ENCODE results near the gene PRKAG1. TPM values are rescaled to one million over a fixed set of nuclear protein-coding genes. Genes with fewer than 3 reads are reported as not detected.
A peak's percentile ranks its signal among the peaks of the same experiment; 100 is the strongest.
"Not testable (repeated sequence)": the region's sequence is repeated elsewhere in the genome, so short reads cannot be mapped to it uniquely, and the experiment has no call there.

PRKAG1 gene
- total RNA-seq = 40.8 and 41.0 TPM in 2 replicates
- 48.1 and 54.5 TPM in 2 replicates for polyA plus RNA-seq

DNA sequence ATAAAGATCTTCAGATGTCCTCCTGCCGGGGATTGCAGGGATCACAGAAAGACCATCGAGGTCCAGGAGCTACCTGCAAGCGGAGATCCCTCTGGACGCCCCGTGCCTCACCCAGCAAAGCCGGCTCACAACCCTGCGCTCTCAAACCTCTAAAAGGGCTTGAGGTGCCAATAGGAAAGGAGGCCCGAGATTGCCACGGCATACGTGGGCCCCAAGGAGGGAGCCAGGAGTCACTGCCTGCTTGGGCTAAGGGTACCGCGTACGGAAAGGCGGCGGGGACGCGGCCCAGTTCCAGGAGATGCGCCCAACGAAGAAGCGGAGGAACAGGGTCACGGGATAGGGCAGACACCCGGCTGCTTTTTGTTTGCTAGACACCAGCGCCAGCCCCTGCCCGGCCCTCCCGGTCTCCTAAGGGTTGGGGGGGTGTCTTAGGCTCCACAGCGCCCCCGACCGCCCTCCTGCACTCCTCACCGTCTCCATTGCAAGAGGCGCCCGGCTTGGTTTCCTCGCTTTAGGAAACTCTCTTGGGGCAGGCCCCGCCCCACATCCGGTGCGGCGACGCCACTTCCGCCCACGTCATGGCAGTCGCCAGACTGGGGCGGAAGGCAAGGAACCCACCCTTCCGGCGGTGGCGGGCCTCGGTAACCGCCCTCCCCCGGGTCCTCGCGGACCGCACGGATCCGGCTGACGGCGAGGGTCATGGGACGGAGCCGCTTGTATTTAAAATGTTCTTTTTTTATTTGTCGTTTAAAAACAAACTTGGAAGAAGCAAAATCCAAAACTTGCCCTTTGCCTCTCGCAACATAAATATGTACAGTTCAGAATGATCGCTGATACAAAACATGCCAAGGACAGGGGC, at the start of gene PRKAG1:
TSS of gene PRKAG1 (minus strand) at position 516 of the 859 bp plus-strand sequence. CDS start at position 480, 36 bp downstream.
- Histone ChIP-seq H3K36me3 (peaks cover 21% of the 10 kb centered on the region), H3K27ac (peak within 1 kb of the TSS; percentile 95), H3K4me1 (ENCODE audit: low read depth) (peaks cover 12% of the 10 kb centered on the region), H3K9me3 (ENCODE audit: low read depth) (no peaks in the 10 kb centered on the region), H3K4me3 (peak within 1 kb of the TSS; percentile 58), H3K27me3 (no peaks in the 10 kb centered on the region)
- TF ChIP-seq, protein P1, sequence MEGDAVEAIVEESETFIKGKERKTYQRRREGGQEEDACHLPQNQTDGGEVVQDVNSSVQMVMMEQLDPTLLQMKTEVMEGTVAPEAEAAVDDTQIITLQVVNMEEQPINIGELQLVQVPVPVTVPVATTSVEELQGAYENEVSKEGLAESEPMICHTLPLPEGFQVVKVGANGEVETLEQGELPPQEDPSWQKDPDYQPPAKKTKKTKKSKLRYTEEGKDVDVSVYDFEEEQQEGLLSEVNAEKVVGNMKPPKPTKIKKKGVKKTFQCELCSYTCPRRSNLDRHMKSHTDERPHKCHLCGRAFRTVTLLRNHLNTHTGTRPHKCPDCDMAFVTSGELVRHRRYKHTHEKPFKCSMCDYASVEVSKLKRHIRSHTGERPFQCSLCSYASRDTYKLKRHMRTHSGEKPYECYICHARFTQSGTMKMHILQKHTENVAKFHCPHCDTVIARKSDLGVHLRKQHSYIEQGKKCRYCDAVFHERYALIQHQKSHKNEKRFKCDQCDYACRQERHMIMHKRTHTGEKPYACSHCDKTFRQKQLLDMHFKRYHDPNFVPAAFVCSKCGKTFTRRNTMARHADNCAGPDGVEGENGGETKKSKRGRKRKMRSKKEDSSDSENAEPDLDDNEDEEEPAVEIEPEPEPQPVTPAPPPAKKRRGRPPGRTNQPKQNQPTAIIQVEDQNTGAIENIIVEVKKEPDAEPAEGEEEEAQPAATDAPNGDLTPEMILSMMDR (IDR thresholded peaks at IDR 0.05; ENCODE audit: low read depth, low read length) = peak; percentile 60
- DNase-seq (ENCODE audit: low read depth in 1 of 2, low spot score in 1 of 2) = peak; percentile 97 to 99

DNA sequence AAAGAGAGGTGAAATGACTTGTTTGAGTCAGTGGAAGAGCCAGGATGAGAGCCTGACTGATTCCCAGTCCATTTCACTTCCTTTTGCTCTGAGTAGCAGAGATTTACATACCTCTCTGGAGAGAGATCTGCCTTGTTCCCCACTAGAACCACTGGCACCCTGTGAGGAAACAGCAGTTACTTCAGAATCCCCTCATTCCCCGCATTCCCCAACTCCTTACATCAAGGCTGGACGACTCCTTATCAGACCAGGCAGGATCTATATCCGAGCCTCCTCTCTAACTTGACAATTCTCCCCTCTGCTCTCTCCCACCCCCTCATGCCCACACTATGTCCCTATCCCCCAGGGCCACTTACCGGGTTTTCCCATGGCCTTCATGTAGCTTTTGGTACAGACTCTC, 47.5 kb upstream of the PRKAG1 start:
- Histone ChIP-seq H3K27me3 (no peaks in the 10 kb centered on the region), H3K9me3 (ENCODE audit: low read depth) (no peaks in the 10 kb centered on the region), H3K36me3 (no peaks in the 10 kb centered on the region), H3K27ac (no peak overlapping the region), H3K4me1 (ENCODE audit: low read depth) (peaks cover 3% of the 10 kb centered on the region), H3K4me3 (no peak overlapping the region)
- DNase-seq (ENCODE audit: low read depth in 1 of 2, low spot score in 1 of 2) = no peak
- TF ChIP-seq, protein P1 (IDR thresholded peaks at IDR 0.05; ENCODE audit: low read depth, low read length) = no peak

DNA sequence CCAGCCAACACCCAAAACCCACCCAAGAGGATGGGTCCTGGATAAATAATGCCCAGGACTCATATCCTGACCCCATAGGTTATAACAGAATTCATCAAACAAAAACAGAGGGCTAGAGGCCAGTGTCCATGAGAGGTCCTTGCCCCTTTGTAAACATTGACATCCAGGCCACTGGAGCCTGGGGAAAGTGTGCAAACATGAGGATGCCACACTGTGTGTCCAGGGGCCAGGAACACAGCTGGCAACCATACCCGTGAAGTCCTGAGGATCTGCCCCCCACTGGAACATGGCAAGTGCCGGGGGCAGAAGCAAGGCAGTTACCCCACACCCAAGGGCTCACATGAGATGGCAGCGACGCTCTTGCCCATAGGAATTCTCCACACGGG, 46.2 kb upstream of the PRKAG1 start:
- no peaks in the 10 kb centered on the region for H3K9me3 ChIP-seq (ENCODE audit: low read depth)
- no peak overlapping the region for H3K27ac ChIP-seq
- no peaks in the 10 kb centered on the region for H3K4me1 ChIP-seq (ENCODE audit: low read depth)
- no peak overlapping the region for H3K4me3 ChIP-seq
- H3K36me3 ChIP-seq = no peaks in the 10 kb centered on the region
- TF ChIP-seq, protein P1 (IDR thresholded peaks at IDR 0.05; ENCODE audit: low read depth, low read length) = no peak
- no peak for DNase-seq (ENCODE audit: low read depth in 1 of 2, low spot score in 1 of 2)
- H3K27me3 ChIP-seq = no peaks in the 10 kb centered on the region

DNA sequence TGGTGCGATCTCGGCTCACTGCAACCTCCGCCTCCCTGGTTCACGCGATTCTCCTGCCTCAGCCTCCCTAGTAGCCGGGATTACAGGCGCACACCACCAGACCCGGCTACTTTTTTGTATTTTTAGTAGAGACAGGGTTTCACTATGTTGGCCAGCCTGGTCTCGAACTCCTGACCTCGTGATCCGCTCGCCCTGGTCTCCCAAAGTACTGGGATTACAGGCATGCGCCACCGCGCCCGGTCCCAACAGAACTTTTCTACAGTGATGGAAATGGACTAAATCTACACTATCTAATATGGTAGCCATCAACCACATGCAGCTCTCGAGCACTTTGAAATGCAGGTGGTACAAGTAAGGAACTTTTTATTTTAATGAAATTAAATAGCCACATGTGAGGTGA, 43.3 kb upstream of the PRKAG1 start:
- not testable (repeated sequence) for DNase-seq (ENCODE audit: low read depth in 1 of 2, low spot score in 1 of 2); H3K9me3 ChIP-seq (ENCODE audit: low read depth); H3K4me3 ChIP-seq; H3K27ac ChIP-seq; H3K36me3 ChIP-seq; H3K27me3 ChIP-seq
- peaks cover 15% of the 10 kb centered on the region for H3K4me1 ChIP-seq (ENCODE audit: low read depth)

DNA sequence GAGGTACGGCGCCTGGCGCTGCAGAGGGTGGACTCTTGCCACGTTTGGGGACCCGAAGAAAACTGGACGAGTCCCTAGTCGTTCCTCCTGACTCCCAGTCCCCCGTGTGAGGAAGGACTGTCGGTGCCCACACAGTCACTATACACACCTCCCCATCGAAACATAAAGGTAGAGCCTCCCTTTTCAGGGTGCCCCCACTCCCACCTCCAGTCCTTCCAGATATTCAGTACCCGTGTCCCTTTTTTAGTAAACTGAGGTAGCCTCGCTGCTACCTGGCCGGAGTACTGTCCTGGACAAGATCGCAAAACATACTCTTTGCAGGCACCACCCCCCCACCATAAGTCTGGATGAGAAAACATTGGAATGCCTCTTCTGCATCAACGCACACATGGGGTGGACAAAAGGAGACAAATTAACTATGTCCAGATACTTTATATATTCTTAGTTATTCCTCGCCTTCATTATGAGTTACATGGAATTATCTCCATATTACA, 42.6 kb upstream of the PRKAG1 start:
- no peak for DNase-seq (ENCODE audit: low read depth in 1 of 2, low spot score in 1 of 2)
- Histone ChIP-seq H3K9me3 (ENCODE audit: low read depth) (no peaks in the 10 kb centered on the region), H3K4me1 (ENCODE audit: low read depth) (peaks cover 20% of the 10 kb centered on the region), H3K27ac (peak overlapping the region; percentile 99), H3K27me3 (no peaks in the 10 kb centered on the region), H3K4me3 (peak overlapping the region; percentile 77), H3K36me3 (no peaks in the 10 kb centered on the region)
- TF ChIP-seq, protein P1 (IDR thresholded peaks at IDR 0.05; ENCODE audit: low read depth, low read length) = no peak
